Fibroblast of skin of back (primary cell): ENCODE results near the gene C17orf107.

Experiments
- DNase-seq: peaks from one replicate; pipeline ENCODE4 v3.0.0-alpha.2; 2013

Gene C17orf107

GRCh38 chr17:4950075-4950745, 50.9 kb downstream of the C17orf107 start:
- DNase-seq: no peak

- DNase-seq: no peak
Measured at GRCh38 chr17:4950746-4951204, 51.4 kb downstream of the C17orf107 start, which contains the start of gene ENO3. ENO3 (plus strand) TSS chr17:4951119; CDS start chr17:4951830, 711 bp downstream.

GRCh38 chr17:4951486-4951885, 52.1 kb downstream of the C17orf107 start:
- no peak for DNase-seq
